ENCODE data around the gene SYNJ1.
A peak's percentile ranks its signal among the peaks of the same experiment; 100 is the strongest.
"Not testable (repeated sequence)": the region's sequence is repeated elsewhere in the genome, so short reads cannot be mapped to it uniquely, and the experiment has no call there.

The SYNJ1 gene

DNA sequence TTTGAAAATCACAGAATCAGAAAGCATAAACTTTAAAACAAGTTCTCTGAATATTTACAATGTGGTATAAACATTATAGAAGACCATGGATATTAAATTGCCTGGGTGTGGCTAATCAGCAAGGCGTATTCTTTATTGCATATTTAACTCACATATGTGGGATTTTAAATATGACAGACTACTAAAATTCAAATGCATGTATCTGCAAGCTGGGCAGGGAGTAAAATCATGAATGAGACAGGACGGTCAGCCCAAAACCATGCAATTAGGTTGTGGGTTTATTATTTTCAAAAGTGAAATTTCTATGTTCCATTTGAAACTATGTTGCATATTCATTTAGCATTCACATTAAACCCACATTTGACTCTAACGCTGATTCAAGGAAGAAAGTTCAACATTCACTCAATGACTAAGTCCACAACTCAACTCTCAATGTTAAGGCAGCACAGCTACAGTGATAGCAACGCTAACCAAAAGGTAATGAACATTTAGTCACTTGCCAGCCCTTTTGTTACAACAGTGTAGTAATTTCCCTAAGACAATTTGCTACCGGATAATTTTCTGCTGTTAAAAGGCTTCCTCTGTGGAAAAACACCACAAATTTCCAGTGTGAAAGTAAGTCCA, 6.3 kb upstream of the SYNJ1 start:
- DNase-seq (ENCODE audit: low spot score) = no peak

GRCh38 chr21:32733356-32733755, 5.5 kb upstream of the SYNJ1 start:
- DNase-seq (ENCODE audit: low spot score) = no peak

DNA sequence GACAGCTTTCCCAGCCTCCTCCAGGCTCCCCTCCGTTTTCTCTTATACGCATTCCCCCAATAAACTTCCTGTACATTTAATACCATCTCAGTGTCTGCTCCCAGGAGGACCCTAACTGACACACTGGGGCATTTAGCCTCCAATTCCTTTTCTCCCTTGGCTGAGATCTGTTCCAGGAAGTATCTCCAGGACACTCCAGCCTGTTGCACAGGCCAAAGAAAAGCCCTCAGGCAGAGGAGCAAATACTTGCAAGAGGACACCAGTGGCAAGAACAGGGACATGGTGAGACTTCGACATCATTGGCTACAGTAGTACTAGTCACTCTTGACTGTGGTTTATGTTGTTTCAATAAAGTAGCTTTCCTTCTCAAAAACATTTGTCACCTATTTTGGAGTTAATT, 4.7 kb upstream of the SYNJ1 start:
- no peak for DNase-seq (ENCODE audit: low spot score)

- DNase-seq (ENCODE audit: low spot score) = no peak
Observed at GRCh38 chr21:32728848-32729247, 1.0 kb upstream of the SYNJ1 start.

DNA sequence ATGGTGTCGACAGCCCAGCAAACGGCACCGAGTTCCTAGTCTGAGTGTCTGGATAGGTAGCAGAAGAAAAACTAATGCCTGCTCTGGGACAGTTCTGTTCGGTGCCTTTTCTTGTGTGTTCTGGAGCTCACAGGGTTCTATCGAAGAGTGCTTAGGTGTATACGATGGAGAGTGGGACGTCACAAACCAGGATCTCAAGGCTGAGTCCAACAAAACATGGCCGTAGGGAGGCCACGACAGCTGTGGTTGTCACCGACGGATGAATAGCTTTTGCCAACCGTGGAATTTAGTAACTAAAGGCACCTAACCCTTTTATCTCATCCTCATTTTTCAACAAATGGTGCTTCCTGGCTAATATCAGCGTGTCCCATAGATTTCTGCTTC, 635 bp upstream of the SYNJ1 start:
- peak; percentile 56 for DNase-seq (ENCODE audit: low spot score)

DNA sequence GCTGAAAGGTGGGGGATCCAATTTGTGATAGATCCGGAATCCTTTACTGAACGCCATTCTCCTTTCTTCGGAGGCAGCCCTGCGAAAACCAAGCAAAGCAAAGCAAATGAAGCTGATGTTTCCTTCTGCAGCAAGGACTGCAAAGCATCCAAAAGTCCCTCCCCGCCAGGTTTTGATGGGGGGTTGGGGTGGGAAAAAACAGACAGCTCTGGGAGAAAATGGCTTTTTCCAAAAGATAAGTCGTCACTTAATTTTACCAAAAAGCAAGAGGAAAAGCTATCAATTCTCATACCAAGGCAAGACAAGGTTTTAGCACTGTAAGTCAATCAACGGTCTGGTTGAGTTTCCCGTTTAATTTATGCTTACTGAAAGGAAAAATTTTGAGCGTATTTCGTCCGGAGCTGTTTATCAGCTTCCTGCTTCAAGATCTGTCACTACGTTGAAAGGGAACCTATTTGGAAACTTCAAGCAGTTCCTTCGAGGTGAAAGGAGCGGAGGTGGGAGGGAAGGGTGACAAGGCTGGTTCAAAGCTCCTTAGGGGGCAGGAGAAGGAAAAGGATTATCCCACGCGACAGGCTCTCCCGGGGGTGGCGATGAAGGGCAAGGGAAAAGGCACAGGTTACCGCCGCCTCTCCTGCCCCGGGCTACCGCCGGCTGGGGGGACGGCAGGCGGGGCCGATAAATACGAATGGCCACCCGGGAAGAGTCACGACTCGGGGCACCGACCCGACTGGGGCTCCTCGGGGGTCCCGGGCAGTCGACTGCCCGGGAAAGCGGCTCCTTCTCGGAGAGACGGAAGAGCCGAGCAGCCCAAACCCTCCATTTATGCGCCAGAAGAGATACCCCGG, 750 bp downstream of the SYNJ1 start:
- DNase-seq (ENCODE audit: low spot score) = peak; percentile 73

- DNase-seq (ENCODE audit: low spot score) = no peak
Observed at GRCh38 chr21:32719085-32719484, 8.7 kb downstream of the SYNJ1 start.

DNA sequence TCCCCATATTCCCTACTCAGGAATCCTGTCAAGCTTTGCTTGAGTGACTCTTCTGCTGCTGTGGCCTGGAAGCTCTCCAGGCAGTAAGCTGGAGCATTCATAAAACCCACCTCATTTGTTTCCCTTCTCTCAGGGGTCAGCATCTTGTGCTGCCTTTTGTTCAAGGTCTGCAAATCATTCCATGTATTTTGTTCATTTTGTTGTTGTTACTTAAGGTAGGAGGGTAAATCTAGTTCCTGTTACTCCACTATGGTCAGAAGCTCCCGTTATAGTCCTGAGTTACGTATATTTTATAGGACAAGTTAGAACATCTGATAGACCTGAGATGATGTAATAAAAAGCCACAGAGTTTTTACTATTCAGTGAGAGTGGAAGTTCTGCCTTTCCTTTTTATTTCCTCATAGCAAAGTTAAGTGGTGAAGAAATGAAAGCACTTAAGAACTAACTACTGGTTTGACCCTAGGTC, 9.9 kb downstream of the SYNJ1 start:
- DNase-seq (ENCODE audit: low spot score) = no peak

GRCh38 chr21:32716486-32716885, 11.3 kb downstream of the SYNJ1 start:
- no peak for DNase-seq (ENCODE audit: low spot score)

DNA sequence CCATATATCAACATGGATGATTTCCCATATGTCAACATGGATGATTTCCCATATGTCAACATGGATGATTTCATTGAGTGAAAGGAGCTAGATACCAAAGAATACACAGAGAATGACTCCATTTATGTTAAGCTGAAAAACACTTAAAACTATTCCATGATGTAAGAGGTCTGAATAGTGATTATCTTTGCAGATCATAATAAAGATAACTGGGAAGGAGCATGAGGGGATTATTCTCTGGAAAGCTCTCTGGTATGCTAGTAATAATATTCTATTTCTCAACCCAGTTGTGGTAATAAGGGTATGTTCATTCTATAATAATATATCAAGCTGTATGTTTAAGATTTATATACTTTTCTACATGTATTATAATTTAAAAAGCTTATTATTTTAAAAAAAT, 14.1 kb downstream of the SYNJ1 start:
- no peak for DNase-seq (ENCODE audit: low spot score)

DNA sequence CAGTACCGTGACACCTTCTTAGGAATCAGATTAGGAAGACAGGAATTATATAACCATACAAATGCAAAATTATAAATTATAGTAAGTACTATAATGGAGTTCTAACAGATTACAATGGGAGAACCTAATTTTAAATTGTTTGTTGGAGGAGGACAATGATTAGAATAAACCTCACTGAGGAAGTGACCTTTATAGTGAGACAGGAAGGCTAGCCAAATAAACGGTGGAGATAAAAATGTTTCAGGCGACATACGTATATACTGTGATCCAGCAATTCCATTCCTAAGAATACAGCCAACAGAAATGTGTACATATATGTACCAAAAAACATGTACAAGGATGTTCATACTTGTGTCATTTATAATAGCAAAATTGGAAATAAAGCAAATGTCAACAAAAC, 15.2 kb downstream of the SYNJ1 start:
- no peak for DNase-seq (ENCODE audit: low spot score)

DNA sequence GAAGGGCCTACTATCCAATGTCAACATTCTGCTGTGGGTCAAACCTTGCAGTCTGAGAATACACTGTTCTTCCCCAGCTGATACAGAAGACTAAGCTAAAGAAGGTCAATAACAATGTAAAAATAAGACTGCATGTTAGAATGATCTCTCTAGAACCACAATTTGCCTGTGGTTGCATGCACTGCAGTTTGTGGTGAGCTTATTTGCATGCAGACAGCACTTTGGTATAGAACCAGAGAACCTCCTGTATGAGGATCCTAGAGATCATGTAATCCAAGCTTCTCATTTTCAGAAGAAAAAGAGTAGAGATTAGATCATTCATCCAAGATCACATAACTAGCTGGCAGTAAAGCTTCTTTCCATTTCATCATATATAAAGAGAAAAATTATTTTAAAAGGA, 15.8 kb downstream of the SYNJ1 start:
- no peak for DNase-seq (ENCODE audit: low spot score)

DNA sequence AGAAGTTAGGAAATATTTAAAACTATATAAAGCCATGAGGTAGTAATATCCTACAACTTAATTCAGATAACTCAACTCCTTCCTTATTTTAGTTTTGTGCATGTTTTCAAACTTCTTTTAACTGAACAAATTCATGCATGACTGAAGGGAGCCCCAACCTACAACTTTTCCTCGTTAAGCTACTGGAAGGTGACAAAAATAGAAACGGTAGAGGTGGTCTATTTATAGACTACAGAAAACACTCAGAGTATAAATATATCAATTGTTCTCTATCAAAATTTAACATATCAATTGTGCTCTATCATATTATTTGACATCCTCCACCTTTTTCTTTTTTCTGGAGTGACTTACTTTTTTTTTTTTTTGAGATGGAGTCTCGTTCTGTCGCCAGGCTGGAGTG, 16.8 kb downstream of the SYNJ1 start:
- no peak for DNase-seq (ENCODE audit: low spot score)

DNA sequence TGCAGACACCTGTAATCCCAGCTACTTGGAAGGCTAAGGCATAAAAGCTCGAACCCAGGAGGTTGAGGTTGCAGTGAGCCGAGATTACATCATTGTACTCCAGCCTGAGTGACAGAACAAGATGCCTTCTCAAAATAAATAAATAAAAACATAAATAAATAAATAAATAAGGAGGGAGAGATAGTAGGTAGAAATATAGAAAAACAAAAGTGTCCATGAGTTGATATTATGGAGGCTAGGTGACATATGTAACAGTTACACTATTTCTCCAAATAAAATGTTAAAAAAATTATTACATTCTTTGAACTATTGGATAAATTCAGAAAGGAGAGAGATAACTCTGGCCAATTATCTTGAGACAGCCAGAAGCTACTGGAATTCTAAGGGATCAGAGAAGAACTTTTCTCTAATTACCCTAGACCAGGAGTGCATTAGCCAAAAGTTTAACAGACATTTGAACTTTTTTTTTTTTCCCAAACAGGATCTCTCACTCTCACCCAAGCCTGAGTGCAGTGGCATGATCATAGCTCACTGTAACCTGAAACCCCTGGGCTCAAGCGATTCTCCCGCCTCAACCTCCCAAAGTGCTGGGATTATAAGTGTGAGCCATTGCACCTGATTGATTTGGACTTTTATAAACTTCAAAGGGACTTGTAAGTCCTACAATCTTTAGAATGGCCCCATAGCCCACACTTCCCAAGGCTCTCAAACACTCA, 17.6 kb downstream of the SYNJ1 start:
- DNase-seq (ENCODE audit: low spot score) = no peak

- DNase-seq (ENCODE audit: low spot score) = no peak
Observed at GRCh38 chr21:32708069-32708468, 19.7 kb downstream of the SYNJ1 start.

DNA sequence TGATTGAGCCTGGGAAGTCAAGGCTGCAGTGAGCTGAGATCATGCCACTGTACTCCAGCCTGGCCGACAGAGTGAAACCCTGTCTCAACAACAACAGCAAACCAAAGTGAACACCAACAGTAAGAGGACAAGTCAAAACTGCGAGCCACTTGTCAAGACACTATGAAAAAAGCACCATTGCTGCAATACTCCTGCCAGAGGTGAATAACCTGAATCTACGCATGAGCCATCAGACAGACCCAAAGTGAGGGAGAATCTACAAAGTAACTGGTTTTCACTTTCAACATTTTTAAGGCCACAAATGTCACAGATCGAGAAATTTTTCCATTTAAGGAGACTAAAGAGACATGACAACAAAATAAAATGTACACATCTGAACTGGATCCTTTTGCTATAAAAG, 21.9 kb downstream of the SYNJ1 start:
- no peak for DNase-seq (ENCODE audit: low spot score)

- DNase-seq (ENCODE audit: low spot score) = no peak
Observed at GRCh38 chr21:32705139-32705538, 22.7 kb downstream of the SYNJ1 start.

DNA sequence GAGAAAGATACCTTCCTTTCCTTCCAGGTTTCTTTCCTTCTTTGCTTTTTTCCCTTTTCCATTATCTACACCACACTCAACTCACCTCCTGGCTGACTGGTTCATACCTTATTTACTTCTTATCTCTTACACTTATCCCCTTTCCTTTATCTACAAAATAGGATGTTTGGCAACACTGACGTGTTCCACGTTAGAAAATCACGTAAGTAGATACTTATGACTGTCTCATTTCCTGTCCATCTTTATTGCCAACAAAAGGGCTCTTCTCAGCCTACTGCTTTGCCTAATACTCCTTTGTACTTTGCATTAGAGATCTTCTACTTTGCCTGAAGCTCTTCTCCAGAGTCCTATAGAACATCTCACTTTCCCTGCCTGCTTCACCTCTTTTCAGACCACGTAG, 25.1 kb downstream of the SYNJ1 start:
- DNase-seq (ENCODE audit: low spot score) = no peak

GRCh38 chr21:32698971-32699693, 28.7 kb downstream of the SYNJ1 start:
- DNase-seq (ENCODE audit: low spot score) = no peak

DNA sequence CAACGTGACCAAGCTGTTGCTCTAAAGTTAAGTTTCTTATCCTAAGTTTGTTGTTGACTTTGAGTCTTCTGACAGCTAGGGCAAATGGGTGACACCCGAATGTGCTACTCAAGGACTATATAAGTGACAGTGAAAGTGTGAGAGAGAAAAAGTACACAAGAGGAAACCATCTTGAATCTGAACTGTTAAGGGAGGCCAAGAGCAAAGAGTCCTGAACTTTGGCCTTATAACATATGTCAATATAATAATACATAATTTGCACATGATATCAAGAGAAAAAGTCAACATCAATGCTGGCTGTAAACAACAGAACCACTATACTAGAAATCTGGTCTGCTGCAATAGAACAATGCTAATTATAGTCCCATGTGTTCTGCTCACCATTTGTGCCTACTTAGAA, 29.5 kb downstream of the SYNJ1 start:
- DNase-seq (ENCODE audit: low spot score) = no peak

GRCh38 chr21:32695482-32695881, 32.3 kb downstream of the SYNJ1 start:
- DNase-seq (ENCODE audit: low spot score) = not testable (repeated sequence)

GRCh38 chr21:32693581-32693980, 34.2 kb downstream of the SYNJ1 start:
- DNase-seq (ENCODE audit: low spot score) = no peak
